GM19467 (cell line): ENCODE data around the gene KANK3.

Experiments used
- ATAC-seq: cut with Tn5 transposase; IDR thresholded peaks from one replicate; pipeline ENCODE4 v1.9.1; 2021; ENCODE audit warnings: mild to moderate bottlenecking, moderate library complexity; ENCODE audit not compliant: unreplicated experiment

Gene KANK3

DNA sequence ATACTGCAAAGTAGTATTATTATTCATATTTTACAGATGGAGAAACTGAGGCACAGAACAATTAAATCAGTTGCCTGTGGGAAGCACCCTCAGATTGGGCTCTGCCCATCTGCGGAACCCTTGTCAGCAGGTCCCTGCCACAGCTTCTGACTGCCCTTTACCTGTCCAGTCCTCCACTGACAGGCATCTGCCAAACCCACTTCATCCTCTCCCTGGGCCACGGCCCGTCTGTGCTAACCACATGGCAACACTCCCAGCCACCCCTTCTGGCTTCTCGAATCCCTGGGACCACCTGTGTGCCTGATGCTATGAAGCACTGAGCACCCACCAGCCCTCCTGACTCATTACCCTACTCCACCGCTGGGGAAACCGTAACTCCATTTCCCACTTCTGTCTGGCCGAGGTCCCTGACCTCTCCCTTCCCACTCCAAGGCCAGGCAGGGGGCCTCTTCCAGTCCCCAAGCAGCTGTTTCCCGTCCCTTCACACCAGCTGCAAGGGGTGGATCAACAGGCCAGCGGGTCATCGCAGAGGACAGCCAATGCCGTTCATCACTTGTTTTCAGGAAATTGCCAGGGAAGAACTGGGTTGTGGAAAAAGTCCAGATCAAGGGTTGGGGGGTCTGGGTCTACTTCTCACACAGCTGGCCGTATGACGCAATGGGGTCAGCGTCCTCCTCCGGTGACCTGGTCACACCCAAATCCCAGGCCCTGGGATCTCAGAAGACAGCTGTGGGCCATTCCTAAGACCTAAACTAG, 2.5 kb downstream of the KANK3 start:
- no peak for ATAC-seq

DNA sequence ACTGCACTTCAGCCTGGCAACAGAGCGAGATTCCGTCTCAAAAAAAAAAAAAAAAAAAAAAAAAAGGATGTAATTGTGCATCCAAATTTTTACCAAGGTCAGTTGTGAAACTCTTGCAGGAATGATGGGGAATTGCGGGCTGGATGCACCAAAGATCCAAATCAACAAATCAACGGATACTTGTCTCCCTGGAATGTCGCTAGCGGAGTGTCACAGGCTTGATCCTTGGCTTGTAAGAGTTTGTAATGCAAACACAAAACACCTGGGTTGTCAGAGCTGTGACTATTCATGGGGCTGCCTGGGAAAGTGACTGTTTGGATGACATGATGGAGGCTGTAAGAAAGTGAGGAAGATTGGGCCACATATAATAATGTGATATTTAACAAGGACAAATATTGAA, 4.2 kb downstream of the KANK3 start:
- no peak for ATAC-seq

DNA sequence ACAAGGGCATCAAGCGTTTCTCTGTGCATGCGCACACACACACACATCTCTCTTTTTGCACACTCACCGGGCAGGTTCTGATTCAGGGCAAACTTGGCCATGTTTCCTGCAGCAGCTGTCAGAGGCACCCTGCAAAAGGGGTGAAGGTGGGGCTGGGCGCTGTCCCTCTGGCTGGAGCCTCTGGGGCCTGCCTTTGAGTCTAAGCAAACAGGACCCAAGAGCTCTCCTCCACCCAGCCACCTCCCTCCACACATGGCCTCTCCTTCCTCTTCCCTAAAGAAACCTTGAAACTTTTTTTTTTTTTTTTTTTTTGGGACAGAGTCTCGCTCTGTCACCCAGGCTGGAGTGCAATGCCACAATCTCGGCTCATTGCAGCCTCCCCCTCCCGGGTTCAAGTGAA, 5.3 kb downstream of the KANK3 start:
- no peak for ATAC-seq

DNA sequence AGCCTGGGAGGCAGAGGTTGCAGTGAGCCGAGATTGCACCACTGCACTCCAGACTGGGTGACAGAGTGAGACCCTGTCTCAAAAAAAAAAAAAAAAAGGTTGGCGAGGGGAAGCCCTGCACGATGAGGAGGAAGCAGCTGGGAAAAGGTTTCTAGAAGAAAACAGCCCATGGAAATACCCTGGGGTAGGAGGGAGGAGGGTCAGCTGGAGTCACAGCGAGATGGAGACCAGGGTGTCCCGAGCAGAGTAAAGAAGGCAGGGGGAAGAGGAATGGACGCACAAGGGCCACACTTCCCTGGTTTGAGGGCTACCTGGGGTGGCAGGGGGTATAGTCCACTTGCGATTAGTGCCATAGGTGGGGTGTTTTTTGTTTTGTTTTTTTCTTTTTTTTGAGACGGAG, 6.4 kb downstream of the KANK3 start:
- no peak for ATAC-seq

DNA sequence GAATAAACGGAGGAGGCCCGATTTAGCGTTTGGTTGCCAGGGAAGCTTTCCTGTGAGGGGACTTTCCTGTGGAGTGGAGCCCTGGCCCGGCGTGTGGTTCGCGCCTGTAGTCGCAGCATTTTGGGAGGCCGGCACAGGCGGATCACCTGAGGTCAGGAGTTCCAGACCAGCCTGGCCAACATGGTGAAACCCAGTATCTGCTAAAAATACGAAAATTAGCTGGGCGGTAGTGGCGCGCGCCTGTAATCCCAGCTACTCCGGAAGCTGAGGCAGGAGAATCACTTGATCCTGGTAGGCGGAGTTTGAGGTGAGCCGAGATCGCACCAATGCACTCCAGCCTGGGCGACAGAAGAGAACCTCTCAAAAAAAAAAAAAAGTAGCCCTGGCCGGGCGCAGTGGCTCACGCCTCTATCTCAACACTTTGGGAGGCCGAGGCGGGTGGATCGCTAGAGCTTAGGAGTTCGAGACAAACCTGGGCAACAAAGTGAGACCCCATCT, 6.9 kb downstream of the KANK3 start:
- no peak for ATAC-seq

DNA sequence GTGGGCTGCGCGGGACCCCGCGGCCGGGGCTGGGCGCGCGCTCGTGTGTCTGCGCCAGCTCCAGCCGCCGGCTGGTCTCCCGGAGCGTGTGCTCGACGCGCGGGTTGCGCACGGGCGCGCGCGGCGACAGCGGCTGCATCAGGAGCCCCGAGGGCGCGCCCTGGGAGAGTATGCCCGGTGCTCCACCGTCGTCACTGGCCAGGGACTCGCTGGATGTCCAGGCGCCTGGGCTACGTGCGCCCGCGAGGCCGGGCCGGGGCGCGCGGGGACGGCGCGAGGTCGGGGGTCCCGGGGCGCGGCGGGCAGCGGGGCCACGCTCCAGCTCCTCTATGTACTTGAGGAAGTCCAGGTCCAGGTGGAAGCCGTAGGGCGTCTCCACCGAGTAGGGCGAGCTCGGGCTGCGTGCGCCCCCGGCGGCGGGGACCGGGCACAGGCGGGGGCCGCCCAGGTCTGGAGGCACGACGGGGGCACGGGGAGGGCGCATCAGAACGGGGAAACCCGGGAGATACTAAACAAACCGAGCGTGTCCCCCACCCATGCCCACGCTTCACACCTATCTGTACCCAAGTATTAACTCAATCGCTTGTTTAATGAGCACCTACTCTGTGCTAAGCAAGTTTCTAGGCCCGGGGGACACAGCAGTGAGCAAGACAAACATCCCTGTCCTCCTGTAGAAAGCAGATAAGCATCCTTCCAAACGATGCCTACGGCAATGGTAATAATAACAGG, 7.6 kb downstream of the KANK3 start:
- ATAC-seq = no peak

DNA sequence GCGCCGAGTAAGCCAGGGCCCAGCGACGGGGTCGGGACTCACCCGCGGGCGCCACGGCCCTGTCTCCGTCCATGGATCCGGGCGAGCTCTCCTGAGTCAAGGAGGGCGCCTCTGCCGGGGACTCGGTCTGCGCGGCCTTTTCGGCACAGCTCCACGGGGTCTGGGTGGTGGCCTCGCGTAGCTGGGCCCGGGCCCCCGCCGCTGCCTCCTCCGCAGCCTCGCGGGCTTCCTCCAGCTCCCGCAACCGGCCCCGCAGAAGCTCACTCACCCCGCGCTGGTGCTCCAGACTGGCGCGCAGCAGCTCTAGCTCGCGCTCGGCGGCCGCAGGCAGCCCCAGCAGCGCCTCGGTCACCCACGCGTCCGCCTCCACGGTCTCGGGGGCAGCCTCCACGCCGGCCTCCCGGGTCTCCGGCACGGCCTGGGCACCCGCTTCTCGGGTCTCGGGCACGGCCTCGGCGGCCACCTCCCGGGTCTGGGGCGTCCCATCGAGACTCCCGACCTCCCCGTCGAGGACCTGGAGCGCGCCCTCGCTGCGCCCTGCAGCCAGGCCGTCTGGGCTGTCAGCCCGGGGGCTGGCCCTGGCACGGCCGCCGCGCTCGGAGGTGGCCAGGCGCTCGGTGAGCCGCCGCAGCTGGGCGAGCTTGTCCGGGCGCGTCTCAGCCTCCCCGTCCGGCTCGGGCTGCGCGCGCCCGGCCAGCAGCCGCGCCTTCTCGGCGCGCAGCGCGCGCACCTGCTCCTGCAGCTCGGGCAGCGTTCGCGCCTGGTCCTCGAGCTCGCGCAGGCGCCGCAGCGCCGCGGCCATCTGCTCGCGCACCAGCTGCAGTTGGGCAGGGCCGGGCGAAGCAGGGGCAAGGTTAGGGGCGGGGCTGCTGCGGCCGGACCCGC, 8.4 kb downstream of the KANK3 start:
- no peak for ATAC-seq

DNA sequence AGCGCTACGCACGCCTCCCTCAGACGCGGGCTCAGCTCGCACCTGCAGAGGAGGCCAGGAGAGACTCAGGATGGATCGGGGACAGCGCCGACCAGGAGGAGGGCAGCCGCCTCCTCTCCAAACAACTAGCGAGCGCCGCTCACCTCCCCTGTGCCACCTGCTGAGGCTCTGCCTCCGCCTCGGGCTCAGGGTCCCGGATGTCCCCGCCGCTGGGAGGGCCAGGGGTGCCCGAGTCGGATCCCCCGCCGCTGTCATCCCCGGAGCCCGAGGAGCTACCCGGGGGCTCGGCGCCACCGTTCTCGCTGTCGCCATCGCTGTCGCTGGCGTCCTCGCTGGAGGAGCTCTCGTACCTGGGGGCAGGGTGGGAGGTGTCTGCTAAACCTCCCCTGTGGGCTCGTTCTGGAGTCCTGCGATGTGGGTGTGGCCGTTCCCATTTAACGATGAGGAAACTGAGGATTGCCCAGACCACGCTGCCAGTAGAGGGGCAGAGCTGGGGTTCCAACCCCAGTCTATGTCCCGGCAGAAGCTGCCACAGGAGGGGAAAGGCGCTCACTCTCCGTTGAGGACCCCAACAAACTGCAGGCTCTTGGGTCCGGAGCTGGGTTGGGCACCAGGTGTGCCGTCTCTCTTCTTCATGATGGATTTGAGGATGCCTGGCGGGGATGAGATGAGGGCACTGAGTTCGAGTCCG, 9.2 kb downstream of the KANK3 start:
- ATAC-seq = no peak

DNA sequence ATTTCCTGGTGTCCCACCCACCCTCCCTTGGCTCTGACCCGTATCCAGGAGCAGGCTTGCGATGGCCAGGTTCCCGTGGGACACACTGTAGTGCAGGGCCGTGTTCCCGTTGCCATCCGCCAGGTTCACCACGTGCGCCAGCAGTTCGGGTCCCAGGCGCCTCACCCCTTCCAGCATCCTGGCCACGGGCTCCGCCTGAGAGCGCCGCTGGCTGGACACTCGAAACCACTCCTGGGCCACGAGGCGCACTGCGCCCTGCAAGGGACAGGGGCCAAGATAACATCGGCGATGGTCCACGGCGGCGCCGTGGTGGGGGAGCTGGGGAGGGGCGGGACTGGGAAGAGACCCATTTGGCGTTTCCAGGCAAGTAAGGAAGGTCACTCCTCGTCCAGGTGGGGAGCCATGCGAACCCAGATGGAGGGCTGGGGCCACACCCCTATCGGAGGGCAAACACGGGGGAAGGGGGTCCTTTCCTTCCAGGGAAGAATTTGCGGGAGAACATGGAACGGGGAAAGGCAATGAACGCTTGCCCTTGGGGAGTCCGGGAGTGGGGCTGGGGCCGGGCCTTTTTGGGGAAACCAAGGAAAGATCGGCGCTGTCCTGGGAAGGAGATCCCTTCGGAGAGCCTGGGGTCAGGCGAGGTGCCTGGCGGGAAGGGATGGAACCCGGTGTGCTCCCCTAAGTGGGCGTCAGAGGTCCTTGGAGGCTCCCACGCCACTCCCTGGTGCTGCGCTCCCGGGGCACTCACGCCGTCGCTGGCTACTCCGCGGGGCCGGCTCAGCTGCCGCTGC, 9.9 kb downstream of the KANK3 start:
- ATAC-seq = no peak

DNA sequence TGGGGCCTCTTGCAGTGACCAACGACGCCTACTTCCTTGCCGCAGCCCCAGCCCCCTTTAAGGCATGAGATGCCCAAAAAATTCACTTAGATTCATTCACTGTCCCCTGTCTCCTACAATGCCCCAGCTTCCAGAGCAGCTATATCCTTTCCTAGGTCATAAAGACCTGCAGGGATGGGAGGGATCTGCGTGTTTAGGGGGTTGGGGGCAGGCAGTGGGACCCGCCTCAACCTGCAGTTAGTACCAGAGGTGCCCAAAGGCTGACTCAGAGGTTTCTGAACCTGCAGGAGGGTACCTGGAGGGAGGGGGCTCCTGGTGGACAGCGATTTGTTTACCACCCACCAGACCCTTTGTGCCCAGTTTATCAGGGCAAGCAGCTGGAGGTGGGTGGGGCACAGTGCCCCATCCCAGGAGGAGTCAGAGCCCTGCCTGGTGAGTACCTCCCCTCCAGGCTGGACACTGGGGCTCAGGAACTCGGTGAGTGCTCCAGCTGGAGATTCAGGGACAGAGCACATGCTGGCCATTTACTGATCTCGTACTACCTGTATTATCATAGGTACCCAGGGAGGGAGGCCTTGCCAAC, 11.7 kb downstream of the KANK3 start:
- no peak for ATAC-seq

DNA sequence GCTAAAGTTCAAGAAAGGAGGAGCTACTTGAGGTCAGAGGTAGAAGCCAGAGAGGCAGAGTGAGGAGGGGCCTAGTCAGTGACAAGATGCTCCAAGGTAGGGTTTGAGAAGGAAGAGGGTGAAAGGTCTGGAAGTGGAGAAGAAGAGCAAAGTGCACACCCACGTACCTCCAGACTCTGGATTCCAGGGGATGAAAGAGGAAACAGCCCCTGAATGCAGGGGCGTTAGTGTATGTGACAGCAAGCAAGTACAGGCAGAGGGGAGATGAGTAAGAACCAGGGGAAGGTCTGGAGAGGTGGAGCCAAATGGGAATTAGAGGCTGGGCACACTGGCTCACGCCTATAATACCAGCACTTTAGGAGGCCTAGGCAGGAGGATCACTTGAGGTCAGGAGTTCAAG, 13.1 kb downstream of the KANK3 start:
- no peak for ATAC-seq

DNA sequence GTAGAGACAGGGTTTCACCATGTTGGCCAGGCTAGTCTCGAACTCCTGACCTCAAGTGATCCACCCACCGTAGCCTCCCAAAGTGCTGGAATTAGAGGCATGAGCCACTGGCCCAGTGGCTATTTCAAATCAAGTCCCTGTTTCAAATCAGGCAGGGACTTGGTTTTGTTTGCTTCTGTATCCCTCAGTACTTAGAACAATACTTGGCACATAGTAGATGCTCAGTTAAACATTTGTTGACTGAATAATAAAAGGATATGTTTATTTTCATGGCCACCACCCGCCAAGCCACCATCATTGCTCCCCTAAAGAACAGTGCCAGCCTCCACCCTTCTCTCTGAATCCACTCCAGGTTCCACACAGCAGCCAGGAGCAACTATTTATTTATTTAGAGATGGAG, 17.6 kb downstream of the KANK3 start:
- no peak for ATAC-seq

DNA sequence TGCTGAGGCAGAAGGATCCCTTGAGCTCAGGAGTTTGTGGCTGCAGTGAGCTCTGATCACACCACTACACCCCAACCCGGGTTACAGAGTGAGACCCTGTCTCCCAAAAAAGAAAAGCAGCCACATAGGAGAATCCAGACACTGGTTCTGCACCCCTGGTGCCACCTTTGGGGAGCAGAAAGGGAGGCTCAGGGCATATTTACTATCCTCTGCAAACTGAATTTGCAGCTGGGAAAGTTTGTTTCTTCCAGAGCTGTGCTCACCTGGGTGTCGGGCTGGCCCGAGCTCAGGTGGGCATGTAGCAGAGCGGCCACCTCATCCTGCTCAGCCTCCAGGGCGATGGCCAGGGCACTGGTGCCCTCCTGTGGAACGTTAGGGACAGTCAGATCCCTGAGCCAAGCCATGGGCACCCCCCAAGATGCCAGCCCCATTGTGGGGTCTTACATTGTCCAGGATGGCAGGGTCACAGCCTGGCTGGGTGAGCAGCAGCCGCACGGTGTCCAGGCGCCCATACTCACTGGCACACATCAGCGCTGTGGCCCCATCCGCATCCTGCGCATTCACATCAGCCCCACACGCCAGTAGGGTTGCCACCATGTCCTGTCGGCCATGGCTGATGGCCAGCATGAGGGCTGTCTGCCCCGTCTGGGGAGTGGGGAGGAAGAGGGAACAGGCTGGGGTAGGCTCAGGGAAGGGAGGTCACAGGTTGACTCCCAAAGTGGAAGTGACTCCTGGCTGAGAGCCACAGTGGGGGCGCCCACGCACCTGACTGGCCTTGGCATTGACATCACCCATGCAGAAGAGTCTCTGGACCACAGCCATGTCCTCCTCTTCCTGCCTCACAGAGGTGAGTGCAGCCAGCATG, 18.6 kb downstream of the KANK3 start:
- ATAC-seq = no peak

DNA sequence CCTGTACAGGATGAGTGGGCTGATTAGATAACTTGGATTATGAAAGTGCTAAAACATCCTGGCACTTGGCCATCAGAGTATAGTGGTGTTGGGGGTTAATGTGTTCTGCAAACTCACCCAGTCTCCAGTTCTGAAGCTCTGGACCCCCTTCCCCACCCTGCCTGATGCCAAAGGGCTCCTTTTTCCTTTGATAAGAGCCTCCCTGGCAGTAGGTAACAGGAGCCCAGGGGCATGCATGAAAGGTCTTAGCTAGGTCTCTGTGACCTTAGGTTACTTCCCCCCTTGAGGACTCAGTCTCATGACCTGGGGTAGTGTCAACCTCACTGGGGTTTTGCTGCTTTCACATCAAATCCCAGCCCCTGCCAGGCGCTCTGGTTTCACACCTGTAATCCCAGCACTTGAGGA, 19.3 kb downstream of the KANK3 start:
- no peak for ATAC-seq

DNA sequence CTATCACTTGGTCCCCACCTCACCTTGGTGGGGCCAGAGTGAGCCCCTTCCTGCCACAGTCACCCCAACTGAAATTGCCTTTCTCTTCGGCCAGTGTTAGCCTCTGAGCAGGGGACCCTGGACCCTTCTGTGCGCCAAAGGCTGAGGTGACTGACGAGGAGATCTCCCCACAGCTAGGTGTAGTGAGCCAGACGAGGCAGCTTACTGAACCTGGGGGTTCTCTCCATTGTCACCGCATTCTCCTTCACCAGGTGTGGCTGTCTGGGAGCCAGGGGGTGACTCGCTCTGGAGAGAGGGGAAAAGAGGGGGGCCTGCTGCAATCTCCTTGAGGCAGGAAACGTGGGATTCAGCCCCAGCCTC, 20.4 kb downstream of the KANK3 start:
- ATAC-seq = no peak

DNA sequence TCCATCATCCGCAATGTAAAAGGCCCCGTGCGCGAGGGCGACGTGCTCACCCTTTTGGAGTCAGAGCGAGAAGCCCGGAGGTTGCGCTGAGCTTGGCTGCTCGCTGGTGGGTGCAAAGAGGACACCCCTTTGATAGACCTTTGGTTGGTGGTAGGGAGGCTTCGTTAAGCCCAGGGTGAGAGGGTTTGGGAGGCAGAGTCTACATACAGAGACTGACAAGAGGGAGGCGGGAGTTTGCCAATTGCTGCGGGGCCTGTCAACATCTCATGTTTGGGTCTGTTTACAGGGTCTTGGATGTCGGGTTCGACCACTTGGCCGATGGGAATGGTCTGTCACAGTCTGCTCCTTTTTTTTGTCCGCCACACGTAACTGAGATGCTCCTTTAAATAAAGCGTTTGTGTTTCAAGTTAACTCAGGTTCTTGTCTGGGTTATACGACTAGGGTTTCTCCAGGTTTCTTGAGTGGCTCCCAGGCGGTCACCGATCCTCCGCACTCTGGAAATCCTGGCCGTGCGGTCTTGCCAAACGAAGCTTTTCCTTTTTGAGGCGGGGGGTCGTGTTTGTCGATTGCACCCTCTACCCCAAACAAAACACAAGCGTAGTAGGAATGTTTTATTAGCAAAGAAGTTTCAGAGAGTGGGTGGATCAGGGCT, 20.9 kb downstream of the KANK3 start:
- ATAC-seq = no peak

DNA sequence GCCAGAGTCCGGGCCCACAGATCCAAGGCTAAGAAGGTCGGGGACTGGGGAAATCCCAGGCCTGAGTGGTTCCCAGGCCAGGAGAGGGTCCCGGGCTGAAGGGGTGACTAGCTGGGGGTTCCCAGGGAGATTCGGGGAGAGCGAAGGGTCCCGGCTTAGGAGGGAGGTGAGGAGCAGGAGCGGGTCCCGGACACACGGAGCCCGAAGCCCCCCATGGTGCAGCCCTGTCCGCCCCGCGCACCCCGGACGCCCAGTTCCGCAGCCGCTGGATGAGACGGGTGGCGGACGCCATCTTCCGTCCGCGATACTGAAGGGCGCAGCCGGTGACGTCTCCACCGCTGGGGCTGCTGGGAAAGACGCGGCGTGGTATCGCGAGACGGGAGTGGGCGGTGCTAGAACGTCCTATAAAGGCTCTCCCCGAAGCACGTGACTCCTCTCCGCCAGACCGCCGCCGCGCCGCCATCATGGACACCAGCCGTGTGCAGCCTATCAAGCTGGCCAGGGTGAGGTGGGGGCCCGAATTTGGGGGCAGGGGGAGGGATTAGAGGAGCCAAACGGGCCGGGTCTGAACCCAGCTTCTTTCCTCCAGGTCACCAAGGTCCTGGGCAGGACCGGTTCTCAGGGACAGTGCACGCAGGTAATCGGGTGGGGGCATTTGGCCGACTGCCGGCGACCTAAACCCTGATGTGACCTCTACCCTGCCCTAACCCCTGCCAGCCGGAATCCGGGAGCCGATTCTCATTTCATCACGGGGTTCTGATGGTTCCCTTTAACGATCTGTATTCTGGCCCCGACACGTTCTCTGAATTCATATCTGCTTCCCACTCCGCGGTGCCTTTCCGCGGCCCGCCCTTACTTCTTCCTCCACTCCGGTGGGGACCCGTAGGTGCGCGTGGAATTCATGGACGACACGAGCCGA, 21.7 kb downstream of the KANK3 start, which contains the start of the genes NDUFA7 and RPS28:
NDUFA7 (minus strand) TSS at position 309 of the 919 bp plus-strand sequence; CDS start at position 292, 17 bp downstream.
RPS28 (plus strand) TSS at position 430 of the 919 bp plus-strand sequence; CDS start at position 465, 35 bp downstream.
- peak; percentile 87 for ATAC-seq
